K562 (cell line): ENCODE data around the gene PHF20. TPM values are rescaled to one million over a fixed set of nuclear protein-coding genes. Genes with fewer than 3 reads are reported as not detected.

Source experiments
- ATAC-seq: fragments of 200-7000 bp; cut with Tn5 transposase; 3 replicates; pipeline ENCODE4 v1.9.1; 2020; ENCODE audit warnings: moderate library complexity
- BruUV-seq: library from RNA; stranded (reverse); fragments of 400-500 nt; replicated peaks from 2 replicates; lab custom pipeline; 2021; lab: Mats Ljungman, UMichigan
- CTCF ChIA-PET: fragments of 300-600 bp; formaldehyde crosslinking; extraction: SDS; loops from one replicate; lab custom pipeline; 2021; ENCODE audit warnings: low intra/inter-chr PET ratio; lab: Yijun Ruan, JAX
- POLR2A ChIA-PET: fragments of 300-600, 350-650 bp; sonication (Branson Sonifier 250); formaldehyde crosslinking; extraction: SDS; loops from one replicate; lab custom pipeline; 2021; ENCODE audit warnings: antibody characterized with exemption, inconsistent platforms; lab: Yijun Ruan, JAX
- DNase-seq, 4 experiments: peaks; one replicate each; pipeline versions ENCODE4 v3.0.0 to v3.0.0-alpha.2; 2011 to 2018; ENCODE audit warnings: low spot score in 3 of 4, mixed read lengths in 3 of 4; ENCODE audit errors: extremely low read depth in 1 of 4
- FAIRE-seq: peaks from 2 replicates; lab custom pipeline; 2011; peaks lifted over from hg19 to GRCh38; lab: Jason Lieb, UNC
- H2AFZ ChIP-seq: 2 replicates; pipeline ENCODE4 v1.6.0; 2011; ENCODE audit warnings: low read depth, low read length, control low read depth, inconsistent platforms
- H3K27ac ChIP-seq: fragments of 200-600 bp; 3 replicates; pipeline ENCODE4 v1.8.0; 2011; ENCODE audit warnings: low read depth, mild to moderate bottlenecking, control low read depth, inconsistent platforms, low read length, moderate library complexity, mixed read lengths; ENCODE audit errors: extremely low read depth
- H3K27me3 ChIP-seq, 2 experiments: fragments of 300-600 bp in 1 of 2; 2 replicates in 1 of 2; 3 replicates in 1 of 2; pipeline versions ENCODE4 v1.6.0 to v1.8.0; 2011; ENCODE audit warnings: inconsistent platforms in 2 of 2, low read length in 2 of 2, mild to moderate bottlenecking in 1 of 2, mixed read lengths in 1 of 2, moderate library complexity in 1 of 2; ENCODE audit not compliant: control insufficient read depth in 2 of 2, insufficient read depth in 2 of 2
- H3K36me3 ChIP-seq: fragments of 300-600 bp; 3 replicates; pipeline ENCODE4 v1.8.0; 2011; ENCODE audit warnings: mild to moderate bottlenecking, low read length, inconsistent platforms; ENCODE audit not compliant: control insufficient read depth, insufficient read depth
- H3K4me1 ChIP-seq, 2 experiments: fragments of 200-600 bp in 1 of 2; replicated peaks in 1 of 2; 2 replicates in 1 of 2; 3 replicates in 1 of 2; pipeline versions ENCODE4 v1.5.1 to v1.8.0; 2011; ENCODE audit warnings: inconsistent platforms in 2 of 2, low read length in 2 of 2, mild to moderate bottlenecking in 1 of 2, mixed read lengths in 1 of 2, moderate library complexity in 1 of 2; ENCODE audit not compliant: control insufficient read depth in 2 of 2, insufficient read depth in 2 of 2
- H3K4me2 ChIP-seq: 2 replicates; pipeline ENCODE4 v1.6.1; 2011; ENCODE audit warnings: low read length, control low read depth, inconsistent platforms, mixed read lengths; ENCODE audit not compliant: insufficient read depth
- H3K4me3 ChIP-seq: fragments of 200-600 bp; sonication (generic), shearing (Covaris generic); 2 replicates; pipeline ENCODE4 v1.5.1; 2016; ENCODE audit warnings: control low read depth, inconsistent platforms
- H3K79me2 ChIP-seq: fragments of 200-600 bp; 3 replicates; pipeline ENCODE4 v1.8.0; 2011; ENCODE audit warnings: low read length, inconsistent platforms; ENCODE audit not compliant: control insufficient read depth, insufficient read depth
- H3K9ac ChIP-seq, 2 experiments: 2 replicates each; pipeline versions ENCODE4 v1.6.0 to v1.6.1; 2011; ENCODE audit warnings: low read depth in 2 of 2, low read length in 2 of 2, control low read depth in 1 of 2, inconsistent platforms in 1 of 2, mild to moderate bottlenecking in 1 of 2, mixed read lengths in 1 of 2; ENCODE audit not compliant: insufficient read depth in 1 of 2
- H3K9me1 ChIP-seq: one replicate; pipeline ENCODE4 v1.6.0; 2011; ENCODE audit warnings: inconsistent platforms, mild to moderate bottlenecking, low read length, moderate library complexity; ENCODE audit not compliant: control insufficient read depth, insufficient read depth
- H3K9me3 ChIP-seq: replicated peaks from 2 replicates; pipeline ENCODE4 v1.5.1; 2011; ENCODE audit warnings: low read depth, low read length, inconsistent platforms; ENCODE audit not compliant: control insufficient read depth, insufficient read depth
- H4K20me1 ChIP-seq: replicated peaks from 2 replicates; pipeline ENCODE4 v1.6.1; 2011; ENCODE audit warnings: low read length, inconsistent platforms, mixed read lengths; ENCODE audit not compliant: control insufficient read depth, insufficient read depth
- ELF1 ChIP-seq: fragments of 200-800 bp; sonication (Bioruptor generic); IDR thresholded peaks from 2 replicates; pipeline ENCODE4 v1.6.1; 2016; ENCODE audit warnings: missing genetic modification characterization, missing compliant biosample characterization
- EP400 ChIP-seq: fragments of 450-650 bp; IDR thresholded peaks from 2 replicates; pipeline ENCODE4 v1.6.1; 2017; ENCODE audit warnings: antibody characterized with exemption, mild to moderate bottlenecking, moderate library complexity
- GATAD2A ChIP-seq: fragments of 450-650 bp; IDR thresholded peaks from 2 replicates; pipeline ENCODE4 v1.6.1; 2017
- HDAC2 ChIP-seq: fragments of 450-650 bp; IDR thresholded peaks from 2 replicates; pipeline ENCODE4 v1.6.1; 2016; ENCODE audit warnings: mild to moderate bottlenecking
- HNRNPUL1 ChIP-seq: fragments of 200-400 bp; formaldehyde crosslinking; IDR thresholded peaks from 2 replicates; pipeline ENCODE4 v1.6.1; 2017; ENCODE audit warnings: low read length
- JUN ChIP-seq, 2 experiments: sonication (generic) in 1 of 2; formaldehyde crosslinking in 1 of 2; IDR thresholded peaks; 2 replicates each; pipeline versions ENCODE4 v1.6.1 to v1.8.0; 2012 to 2022; ENCODE audit warnings: borderline replicate concordance in 2 of 2, mild to moderate bottlenecking in 2 of 2, improper control_type of control experiment in 1 of 2, low read depth in 1 of 2, low read length in 1 of 2, missing genetic modification reagents in 1 of 2
- MCM2 ChIP-seq: fragments of 450-650 bp; IDR thresholded peaks from 2 replicates; pipeline ENCODE4 v1.6.1; 2017; ENCODE audit warnings: low read depth, mild to moderate bottlenecking
- MYBL2 ChIP-seq, 2 experiments: fragments of 450-650 bp in 1 of 2; sonication (generic) in 1 of 2; formaldehyde crosslinking in 1 of 2; IDR thresholded peaks; 2 replicates each; pipeline versions ENCODE4 v1.6.1 to v1.8.1; 2017 to 2022; ENCODE audit warnings: borderline replicate concordance in 1 of 2, inconsistent platforms in 1 of 2, low read depth in 1 of 2, mild to moderate bottlenecking in 1 of 2, missing genetic modification reagents in 1 of 2, moderate library complexity in 1 of 2
- NR2C1 ChIP-seq, 2 experiments: fragments of 450-650 bp; IDR thresholded peaks; 2 replicates each; pipeline ENCODE4 v1.6.1; 2017; ENCODE audit warnings: mild to moderate bottlenecking in 2 of 2, antibody characterized with exemption in 1 of 2, inconsistent platforms in 1 of 2, missing compliant biosample characterization in 1 of 2, missing genetic modification characterization in 1 of 2
- NR4A1 ChIP-seq, 2 experiments: fragments of 250-450 bp in 1 of 2; fragments of 450-650 bp in 1 of 2; sonication (Bioruptor Pico) in 1 of 2; IDR thresholded peaks; 2 replicates each; pipeline versions ENCODE4 v1.4.0 to v1.6.1; 2016 to 2020; ENCODE audit warnings: mild to moderate bottlenecking in 2 of 2, missing compliant biosample characterization in 1 of 2, missing genetic modification characterization in 1 of 2, moderate library complexity in 1 of 2
- POLR2A ChIP-seq: fragments of 450-650 bp; conservative IDR thresholded peaks from 2 replicates; pipeline ENCODE4 v1.6.1; 2016
- RBFOX2 ChIP-seq: fragments of 200-400 bp; formaldehyde crosslinking; IDR thresholded peaks from 2 replicates; pipeline ENCODE4 v1.6.1; 2017; ENCODE audit warnings: low read depth, mild to moderate bottlenecking, low read length, moderate library complexity
- RBM39 ChIP-seq: fragments of 200-400 bp; formaldehyde crosslinking; optimal IDR thresholded peaks from 2 replicates; pipeline ENCODE3; 2018; ENCODE audit warnings: low read depth, low read length
- TAL1 ChIP-seq: fragments of 450-650 bp; IDR thresholded peaks from 2 replicates; pipeline ENCODE4 v1.6.1; 2016; ENCODE audit warnings: mild to moderate bottlenecking
- TFAP4 ChIP-seq: sonication (generic); formaldehyde crosslinking; IDR thresholded peaks from 2 replicates; pipeline ENCODE4 v1.8.0; 2022; ENCODE audit warnings: missing genetic modification reagents, mild to moderate bottlenecking, moderate library complexity, borderline replicate concordance
- ZHX1 ChIP-seq: fragments of 150-350 bp; conservative IDR thresholded peaks from 2 replicates; pipeline ENCODE4 v1.6.1; 2014; ENCODE audit warnings: low read length
- ZNF699 ChIP-seq: fragments of 250-450 bp; sonication (Bioruptor Pico); IDR thresholded peaks from 2 replicates; pipeline ENCODE4 v1.8.0; 2021; ENCODE audit warnings: mild to moderate bottlenecking, moderate library complexity; ENCODE audit not compliant: insufficient replicate concordance
- WGBS: fragments of 100-300 bp; shearing (Covaris generic); methylation state at CpG from one replicate; pipeline ENCODE4 v1.1.6; 2016; ENCODE audit warnings: low coverage, mixed read lengths; ENCODE audit not compliant: insufficient coverage; ENCODE audit errors: missing lambda C conversion rate; 5-methylcytosine and 5-hydroxymethylcytosine counted together
- in situ Hi-C: fragments of 300-500 bp; cut with MboI; formaldehyde crosslinking; loops from 4 replicates; pipeline ENCODE4 v1.15.0; 2018; ENCODE audit warnings: inconsistent platforms, mixed read lengths
- intact Hi-C: fragments of 100-400 bp; cut with micrococcal nuclease; formaldehyde crosslinking; loops from 2 replicates; pipeline ENCODE4 v1.14.2; 2022
- polyA plus RNA-seq, 8 experiments: library from polyadenylated mRNA; depleted of rRNA in 4 of 8; stranded (reverse) in 5 of 8; unstranded in 3 of 8; fragments of >200 nt; fragmentation: Nextera tagmentation in 2 of 8; fragmentation: Illumina TruSeq in 1 of 8; extraction: Ambion mirVana in 2 of 8; extraction: Trizol in 1 of 8; gene quantifications; 2 replicates each; pipeline versions ENCODE4 v1.2.1 to v1.2.3, GENCODE V29; 2011 to 2014; ENCODE audit warnings: inconsistent platforms in 1 of 8, missing spikeins in 1 of 8
- total RNA-seq, 7 experiments: library from RNA; depleted of rRNA in 6 of 7; stranded (reverse); fragments of >200 nt in 6 of 7; fragmentation: Illumina TruSeq in 2 of 7; extraction: Trizol in 2 of 7; gene quantifications; 2 replicates each; pipeline versions ENCODE4 v1.2.1 to v1.2.3, GENCODE V29; 2011 to 2021; ENCODE audit warnings: low replicate concordance in 1 of 7

PHF20 gene
- total and polyA plus RNA-seq, 9 of the 15 experiments (the other 6 are each of a cell fraction or from before 2014, with no cell fraction given), result 49.9 to 196 (median 70.7) TPM

- peaks cover 92% of the 10 kb centered on the region for H3K79me2 ChIP-seq
- intact Hi-C loops (loop anchor here (2.0 to 5.0 kb wide), 2 partner anchors 145 to 163 kb away; no protein-coding TSS in a partner anchor), in situ Hi-C loops (no loop called here)
- H3K9ac ChIP-seq, result peak overlapping the region; percentile 73 to 99; a peak in 3 of 4 replicates
- peaks cover 66% of the 10 kb centered on the region for H3K36me3 ChIP-seq
- 72% methylated on average over 7 of the region's 7 CpGs for WGBS
- H4K20me1 ChIP-seq, result peaks cover 41% of the 10 kb centered on the region
- ATAC-seq (no peak), FAIRE-seq (no peak), DNase-seq (peak in 1 of 4 experiments; percentile 37)
- H3K4me3 ChIP-seq, result peak overlapping the region; percentile 81; the same call in 1 of the 2 replicates
- ChIA-PET CTCF (no interaction called here), POLR2A (interaction anchor here (0.5 to 7.0 kb wide), 20 partner anchors 11 to 359 kb away, joined by 3 to 99 read pairs (median 4); partner anchors contain the start of genes PHF20 and SCAND1)
- peaks cover 4 to 23% of the 10 kb centered on the region in 2 experiments; a peak in 3 of 5 replicates for H3K4me1 ChIP-seq
- BruUV-seq, result no TSS peak
- no peaks in the 10 kb centered on the region for H3K9me3 ChIP-seq
- H3K27me3 ChIP-seq, result no peaks in the 10 kb centered on the region
- no peak overlapping the region for H2AFZ ChIP-seq
- H3K9me1 ChIP-seq, result no peaks in the 10 kb centered on the region
- H3K4me2 ChIP-seq, result peak overlapping the region; percentile 53
- H3K27ac ChIP-seq, result peak overlapping the region; percentile 20; the same call in 2 of the 3 replicates
- TF ChIP-seq HDAC2, result no peak
- TF ChIP-seq ZHX1, result no peak
- 0 out of 2 replicates have a peak, but pooled peaks have one; percentile 21 for TF ChIP-seq POLR2A
- TF ChIP-seq TFAP4 (CRISPR knock-in tag), result no peak
- TF ChIP-seq MCM2, result no peak
- no peak for TF ChIP-seq NR2C1 (IDR thresholded peaks at IDR 0.05)
- no peak for TF ChIP-seq NR2C1 (tag; IDR thresholded peaks at IDR 0.05)
- peak; percentile 57 for TF ChIP-seq RBFOX2
- peak; percentile 89 for TF ChIP-seq HNRNPUL1
- no peak for TF ChIP-seq JUN (IDR thresholded peaks at IDR 0.05; ENCODE audit: borderline replicate concordance, low read depth, low read length)
- no peak for TF ChIP-seq JUN (CRISPR knock-in tag; IDR thresholded peaks at IDR 0.05; ENCODE audit: borderline replicate concordance)
- TF ChIP-seq EP400, result no peak
- TF ChIP-seq ZNF699, result no peak
- no peak for TF ChIP-seq GATAD2A
- no peak for TF ChIP-seq MYBL2 (IDR thresholded peaks at IDR 0.05; ENCODE audit: low read depth)
- TF ChIP-seq MYBL2 (CRISPR knock-in tag; IDR thresholded peaks at IDR 0.05; ENCODE audit: borderline replicate concordance), result no peak
- TF ChIP-seq RBM39, result no peak
- no peak for TF ChIP-seq TAL1
- no peak for TF ChIP-seq NR4A1 (CRISPR knock-in tag; IDR thresholded peaks at IDR 0.05)
- TF ChIP-seq NR4A1 (tag; IDR thresholded peaks at IDR 0.05), result no peak
- TF ChIP-seq ELF1 (tag), result no peak
These were observed 32.3 kb upstream of the PHF20 start for GRCh38 chr20:35739294-35740163.
